Gastroesophageal sphincter (tissue), 3 donors: Measurements from ENCODE around the gene RPRD1B.

Experiments used
- EP300 ChIP-seq: sonication (generic); formaldehyde crosslinking; IDR thresholded peaks from one replicate; pipeline ENCODE4 v1.6.1; 2017; ENCODE audit warnings: antibody characterized with exemption, mild to moderate bottlenecking
- POLR2A ChIP-seq, 2 donors: fragments of 450-650 bp; IDR thresholded peaks; one replicate each; pipeline ENCODE4 v1.6.1; 2017; ENCODE audit warnings: antibody characterized with exemption in 2 of 2, mild to moderate bottlenecking in 2 of 2, moderate library complexity in 1 of 2
- POLR2AphosphoS5 ChIP-seq: sonication (generic); formaldehyde crosslinking; IDR thresholded peaks from one replicate; pipeline ENCODE4 v1.6.1; 2017; ENCODE audit warnings: antibody characterized with exemption
- TF ChIP-seq, protein P1 (sequence below), 4 experiments: fragments of 200-600 bp in 2 of 4; fragments of 450-650 bp in 2 of 4; sonication (generic) in 1 of 4; IDR thresholded peaks; one replicate each; pipeline ENCODE4 v1.5.1; 2017 to 2019; ENCODE audit warnings: antibody characterized with exemption in 4 of 4, mild to moderate bottlenecking in 2 of 4, moderate library complexity in 2 of 4

DNA sequence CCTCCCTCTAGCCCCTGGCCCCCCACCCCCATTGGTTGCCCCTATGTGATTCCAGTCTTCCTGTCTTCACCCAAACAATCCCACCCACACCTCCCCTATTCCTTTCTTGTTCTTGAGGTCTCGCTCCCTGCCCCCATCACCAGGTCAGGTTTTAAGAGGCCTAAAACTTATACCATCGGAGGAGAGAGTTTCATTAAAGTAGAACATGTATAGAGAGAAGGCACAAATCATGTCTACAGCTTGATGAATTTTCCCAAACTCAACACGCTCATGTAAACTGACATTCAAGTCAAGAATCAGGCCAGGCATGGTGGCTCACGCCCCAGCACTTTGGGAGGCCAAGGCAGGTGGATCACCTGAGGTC, 87.1 kb downstream of the RPRD1B start:
- TF ChIP-seq, protein P1, sequence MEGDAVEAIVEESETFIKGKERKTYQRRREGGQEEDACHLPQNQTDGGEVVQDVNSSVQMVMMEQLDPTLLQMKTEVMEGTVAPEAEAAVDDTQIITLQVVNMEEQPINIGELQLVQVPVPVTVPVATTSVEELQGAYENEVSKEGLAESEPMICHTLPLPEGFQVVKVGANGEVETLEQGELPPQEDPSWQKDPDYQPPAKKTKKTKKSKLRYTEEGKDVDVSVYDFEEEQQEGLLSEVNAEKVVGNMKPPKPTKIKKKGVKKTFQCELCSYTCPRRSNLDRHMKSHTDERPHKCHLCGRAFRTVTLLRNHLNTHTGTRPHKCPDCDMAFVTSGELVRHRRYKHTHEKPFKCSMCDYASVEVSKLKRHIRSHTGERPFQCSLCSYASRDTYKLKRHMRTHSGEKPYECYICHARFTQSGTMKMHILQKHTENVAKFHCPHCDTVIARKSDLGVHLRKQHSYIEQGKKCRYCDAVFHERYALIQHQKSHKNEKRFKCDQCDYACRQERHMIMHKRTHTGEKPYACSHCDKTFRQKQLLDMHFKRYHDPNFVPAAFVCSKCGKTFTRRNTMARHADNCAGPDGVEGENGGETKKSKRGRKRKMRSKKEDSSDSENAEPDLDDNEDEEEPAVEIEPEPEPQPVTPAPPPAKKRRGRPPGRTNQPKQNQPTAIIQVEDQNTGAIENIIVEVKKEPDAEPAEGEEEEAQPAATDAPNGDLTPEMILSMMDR (IDR thresholded peaks at IDR 0.05) = no peak
- TF ChIP-seq POLR2AphosphoS5 (no peak), POLR2A (IDR thresholded peaks at IDR 0.05) (no peak), EP300 (no peak)
